ENCODE data around the gene DUSP18.
A peak's percentile ranks its signal among the peaks of the same experiment; 100 is the strongest.
"Not testable (repeated sequence)": the region's sequence is repeated elsewhere in the genome, so short reads cannot be mapped to it uniquely, and the experiment has no call there.

DUSP18 gene

DNA sequence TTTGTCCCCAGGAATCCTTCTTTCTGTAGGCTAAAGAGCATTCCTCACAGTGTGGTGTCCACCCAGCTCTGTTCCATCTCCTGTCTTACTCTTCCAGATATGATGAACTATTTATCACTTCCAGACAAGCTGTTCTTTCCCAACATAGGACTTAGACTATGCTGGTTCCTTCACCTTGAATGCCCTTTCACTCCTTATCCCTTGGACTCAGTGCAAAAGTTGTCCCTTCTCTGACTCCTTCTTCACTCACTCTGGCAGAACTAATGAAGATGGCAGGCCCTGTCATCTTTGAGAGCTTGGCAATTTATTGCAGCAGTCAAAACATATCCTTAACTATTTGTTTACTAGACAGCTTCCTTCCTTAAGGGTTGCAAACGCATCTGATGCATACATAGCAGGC is 23.5 kb upstream of the DUSP18 start:
- no peak for DNase-seq

DNA sequence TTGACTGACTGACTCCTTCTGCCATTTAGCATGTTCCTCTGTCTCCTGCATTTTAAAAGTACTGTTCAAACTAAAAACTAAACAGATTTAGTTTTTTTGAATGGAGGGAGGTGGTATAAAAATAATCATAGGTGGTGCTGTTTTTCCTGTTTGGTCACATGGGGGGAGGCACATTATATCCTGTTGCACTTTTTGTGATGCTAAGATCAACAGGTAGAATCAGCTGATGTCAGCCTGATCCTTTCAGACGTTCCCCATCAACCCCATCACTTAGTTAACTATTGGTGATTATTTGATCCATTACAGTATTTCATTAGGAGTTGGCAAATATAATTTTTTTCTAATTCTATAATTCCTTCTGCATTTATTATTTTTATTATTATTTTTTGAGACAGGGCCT is 21.9 kb upstream of the DUSP18 start:
- no peak for TF ChIP-seq POLR2A (IDR thresholded peaks at IDR 0.05; ENCODE audit: low read length)
- TF ChIP-seq GATA1 (IDR thresholded peaks at IDR 0.05; ENCODE audit: low read depth, low read length): no peak
- DNase-seq: no peak

More for the DNA sequence above, 23.5 kb upstream of the DUSP18 start:
- no peak for TF ChIP-seq POLR2A (IDR thresholded peaks at IDR 0.05; ENCODE audit: low read length)
- TF ChIP-seq GATA1 (IDR thresholded peaks at IDR 0.05; ENCODE audit: low read depth, low read length): no peak

DNA sequence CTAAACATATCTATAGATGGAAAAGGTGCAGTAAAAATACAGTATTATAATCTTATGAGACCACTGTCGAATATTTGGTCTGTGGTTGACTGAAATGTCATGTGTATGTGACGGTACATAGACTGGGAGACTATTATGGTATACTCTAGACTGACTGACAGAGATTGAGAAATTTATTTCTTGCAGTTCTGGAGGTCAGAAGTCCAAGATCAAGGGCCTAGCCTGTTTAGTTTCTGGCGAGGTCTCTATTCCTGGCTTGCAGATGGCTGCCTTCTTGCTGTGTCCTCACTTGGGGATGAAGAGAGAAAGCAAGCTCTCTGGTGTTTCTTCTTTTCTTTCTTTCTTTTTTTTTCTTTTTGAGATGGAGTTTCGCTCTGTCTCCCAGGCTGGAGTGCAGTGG is 19.7 kb upstream of the DUSP18 start:
- no peak for TF ChIP-seq GATA1 (IDR thresholded peaks at IDR 0.05; ENCODE audit: low read depth, low read length)
- no peak for TF ChIP-seq POLR2A (IDR thresholded peaks at IDR 0.05; ENCODE audit: low read length)
- no peak for DNase-seq

DNA sequence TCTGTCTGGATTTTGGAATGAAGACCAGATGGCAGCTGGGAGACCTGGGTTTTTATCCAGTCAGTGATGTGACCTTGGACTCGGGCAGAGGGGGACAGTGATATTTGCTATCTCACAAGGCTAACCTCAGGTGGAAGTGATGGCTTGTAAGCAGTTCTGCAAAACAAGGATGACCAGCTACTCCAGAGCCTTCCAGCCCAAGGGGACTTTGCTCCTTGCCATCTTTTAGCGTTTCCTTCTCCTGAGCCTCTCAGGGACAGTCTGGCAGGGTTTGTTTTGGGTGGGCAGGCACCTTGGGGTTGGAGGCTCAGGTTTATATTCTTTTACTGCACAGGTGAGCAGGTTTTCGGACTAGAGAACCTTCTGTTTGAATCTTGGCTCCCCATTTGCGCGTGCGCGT is 17.5 kb upstream of the DUSP18 start:
- DNase-seq: no peak
- TF ChIP-seq GATA1 (IDR thresholded peaks at IDR 0.05; ENCODE audit: low read depth, low read length): no peak
- TF ChIP-seq POLR2A (IDR thresholded peaks at IDR 0.05; ENCODE audit: low read length): no peak

DNA sequence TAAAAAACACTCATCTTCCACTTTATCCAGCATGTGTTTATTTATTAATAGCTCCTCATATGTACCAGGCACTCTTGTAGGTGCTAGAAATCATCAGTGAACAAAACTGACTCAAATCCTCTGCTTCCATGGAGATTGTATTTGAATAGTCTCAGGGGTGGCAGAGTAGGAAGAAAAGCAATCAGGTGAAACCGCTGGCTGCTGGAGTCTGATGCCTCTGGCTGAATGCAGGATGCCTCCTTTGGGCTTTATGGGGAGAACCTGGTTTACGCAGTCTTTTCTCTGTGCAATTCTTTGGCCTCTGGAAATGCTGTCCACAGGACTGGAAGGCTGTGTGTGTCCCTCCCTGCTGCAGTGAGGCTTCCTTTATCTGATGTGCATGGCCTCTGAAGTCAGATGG is 14.2 kb upstream of the DUSP18 start:
- TF ChIP-seq GATA1 (IDR thresholded peaks at IDR 0.05; ENCODE audit: low read depth, low read length) (no peak), POLR2A (IDR thresholded peaks at IDR 0.05; ENCODE audit: low read length) (no peak)
- DNase-seq: no peak

DNA sequence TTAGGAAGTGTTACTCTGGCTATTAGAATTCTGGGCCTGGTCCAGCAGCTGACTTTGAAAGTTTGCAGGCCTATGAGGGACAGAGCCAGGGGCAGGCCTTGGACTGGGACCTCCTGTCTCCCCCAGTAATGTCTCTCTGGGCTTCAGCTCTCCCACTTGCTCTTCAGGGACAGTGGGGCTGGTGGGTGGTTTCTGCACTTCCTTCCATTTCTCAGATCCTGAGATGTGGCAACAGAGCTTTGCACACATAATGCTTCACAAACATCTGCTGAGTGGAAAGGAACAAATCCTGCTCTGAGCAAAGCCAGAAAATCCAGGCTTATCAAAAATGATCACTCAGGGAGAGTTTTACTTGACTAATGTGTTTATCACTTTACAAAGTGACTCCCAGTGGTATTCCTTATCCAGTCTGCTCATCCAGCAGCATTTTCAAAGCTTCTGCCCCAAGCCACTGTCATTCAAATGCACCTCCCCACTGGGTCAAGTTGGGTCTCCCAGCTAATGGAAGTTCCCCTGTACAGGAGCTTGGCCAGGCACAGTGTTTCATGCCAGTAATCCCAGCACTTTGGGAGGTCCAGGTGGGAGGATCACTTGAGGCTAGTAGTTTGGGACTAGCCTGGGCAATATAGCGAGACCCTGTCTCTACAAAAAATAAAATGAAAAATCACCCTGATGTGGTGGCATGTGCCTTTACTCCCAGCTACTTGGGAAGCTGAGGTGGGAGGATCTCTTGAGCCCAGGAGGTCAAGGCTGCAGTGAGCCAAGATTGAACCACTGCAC is 13.5 kb upstream of the DUSP18 start:
- TF ChIP-seq POLR2A (IDR thresholded peaks at IDR 0.05; ENCODE audit: low read length) (no peak), GATA1 (IDR thresholded peaks at IDR 0.05; ENCODE audit: low read depth, low read length) (no peak)
- DNase-seq: no peak

DNA sequence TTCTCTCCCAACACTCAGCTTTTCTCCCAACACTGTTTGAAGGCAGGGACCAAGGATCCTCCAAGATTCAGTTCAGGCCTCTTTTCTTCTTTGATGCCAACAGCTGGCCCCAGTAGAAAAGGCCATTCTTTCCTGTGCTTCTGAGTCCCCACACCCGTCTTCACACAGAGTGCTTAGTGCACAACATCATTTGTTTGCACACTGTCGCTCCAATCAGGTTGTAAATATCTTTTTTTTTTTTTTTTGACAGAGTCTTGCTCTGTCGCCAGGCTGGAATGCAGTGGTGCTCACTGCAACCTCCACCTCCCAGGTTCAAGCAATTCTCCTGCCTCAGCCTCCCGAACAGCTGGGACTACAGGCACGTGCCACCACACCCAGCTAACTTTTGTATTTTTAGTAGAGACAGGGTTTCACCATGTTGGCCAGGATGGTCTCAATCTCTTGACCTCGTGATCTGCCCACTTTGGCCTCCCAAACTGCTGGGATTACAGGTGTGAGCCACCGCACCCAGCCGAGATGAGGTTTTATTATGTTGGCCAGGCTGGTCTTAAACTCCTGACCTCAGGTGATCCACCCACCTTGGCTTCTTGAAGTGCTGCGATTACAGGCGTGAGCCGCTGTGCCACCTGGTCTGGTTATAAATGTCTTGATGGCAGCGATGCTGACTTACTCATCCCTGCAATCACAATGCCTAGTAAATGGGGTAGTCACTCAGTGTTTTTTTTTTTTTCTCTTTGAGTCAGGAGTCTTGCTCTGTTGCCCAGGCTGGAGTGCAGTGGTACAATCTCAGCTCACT is 12.4 kb upstream of the DUSP18 start:
- DNase-seq: not testable (repeated sequence)

DNA sequence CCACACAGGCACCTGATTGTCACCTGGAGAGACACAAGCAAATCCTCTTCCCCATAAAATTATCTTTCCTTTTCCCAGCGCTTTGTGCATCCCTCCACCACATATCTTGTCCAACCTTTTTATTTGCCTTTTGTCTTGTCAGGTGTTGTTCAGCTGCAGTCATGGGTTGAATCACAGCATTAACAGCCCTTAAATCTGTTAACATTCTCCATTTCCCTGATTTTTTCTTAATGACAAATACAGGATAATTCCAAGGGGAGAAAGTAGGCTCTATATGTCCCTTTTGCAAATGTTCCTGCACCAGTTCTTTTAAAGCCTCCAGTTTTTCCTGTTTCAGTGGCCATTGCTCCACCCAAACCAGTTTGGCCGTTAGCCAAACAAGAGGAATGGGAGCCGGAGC is 8.9 kb upstream of the DUSP18 start:
- not testable (repeated sequence) for DNase-seq

DNA sequence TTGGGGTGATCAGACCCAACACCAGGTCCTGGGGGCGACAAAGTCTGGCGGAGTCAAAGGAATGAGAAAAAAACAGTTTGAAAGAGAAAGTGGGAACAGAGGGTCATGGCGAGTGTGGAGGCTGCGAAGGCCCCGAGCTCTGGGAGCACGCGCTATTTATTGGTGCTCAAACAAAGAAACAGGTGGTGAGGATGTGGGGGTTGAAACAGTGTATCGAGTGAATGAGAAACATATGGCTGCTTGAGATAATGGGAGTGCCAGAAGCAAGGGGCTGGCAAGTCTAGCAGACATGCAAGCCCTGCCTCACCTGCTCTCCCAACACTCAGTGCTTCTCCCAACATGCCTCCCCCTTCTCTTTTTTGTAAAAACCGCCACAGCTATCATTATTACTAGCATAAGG is 7.8 kb upstream of the DUSP18 start:
- TF ChIP-seq POLR2A (IDR thresholded peaks at IDR 0.05; ENCODE audit: low read length) (no peak), GATA1 (IDR thresholded peaks at IDR 0.05; ENCODE audit: low read depth, low read length) (no peak)
- peak in 1 of 2 experiments; percentile 29 for DNase-seq

DNA sequence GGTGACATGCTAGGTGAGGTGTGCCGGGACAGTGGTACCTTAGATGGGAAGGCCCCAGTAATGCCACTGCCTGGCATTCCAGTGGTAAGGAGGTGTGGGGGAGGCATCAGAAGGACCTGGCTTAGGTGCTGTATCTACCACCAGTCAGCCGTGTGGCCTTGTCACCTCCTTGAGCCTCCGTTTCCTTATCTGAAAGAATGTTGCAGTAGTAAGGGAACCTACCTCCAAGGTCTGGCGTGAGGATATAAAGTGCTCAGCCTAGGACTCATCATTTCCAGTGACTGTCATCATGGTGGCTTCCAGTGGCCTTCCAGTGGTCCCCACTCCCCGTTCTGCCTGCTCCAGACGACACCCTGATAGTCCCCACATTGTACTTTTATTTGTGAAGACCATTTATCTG is 6.8 kb upstream of the DUSP18 start:
- TF ChIP-seq GATA1 (IDR thresholded peaks at IDR 0.05; ENCODE audit: low read depth, low read length): no peak
- TF ChIP-seq POLR2A (IDR thresholded peaks at IDR 0.05; ENCODE audit: low read length): no peak

DNA sequence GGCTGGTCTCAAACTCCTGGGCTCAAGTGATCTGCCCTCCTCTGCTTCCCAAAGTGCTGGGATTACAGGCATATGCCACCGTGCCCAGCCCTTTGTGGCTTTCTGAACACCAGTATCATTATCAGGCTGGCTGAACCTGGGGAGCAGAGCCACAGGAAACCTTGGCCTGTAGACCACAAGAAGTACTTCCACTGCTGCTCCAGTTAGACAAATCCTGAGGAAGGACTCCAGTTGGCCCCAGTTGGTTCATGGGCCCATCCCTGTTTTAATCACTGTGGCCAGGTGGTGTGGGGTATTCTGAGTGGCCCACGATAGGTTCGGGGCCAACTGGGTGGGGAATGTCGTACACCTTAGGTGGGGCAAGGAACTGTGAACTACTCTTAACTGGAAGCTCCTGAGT is 5.5 kb upstream of the DUSP18 start:
- TF ChIP-seq GATA1 (IDR thresholded peaks at IDR 0.05; ENCODE audit: low read depth, low read length) (no peak), POLR2A (IDR thresholded peaks at IDR 0.05; ENCODE audit: low read length) (no peak)
- no peak for DNase-seq

More for the DNA sequence above, 6.8 kb upstream of the DUSP18 start:
- DNase-seq: no peak

DNA sequence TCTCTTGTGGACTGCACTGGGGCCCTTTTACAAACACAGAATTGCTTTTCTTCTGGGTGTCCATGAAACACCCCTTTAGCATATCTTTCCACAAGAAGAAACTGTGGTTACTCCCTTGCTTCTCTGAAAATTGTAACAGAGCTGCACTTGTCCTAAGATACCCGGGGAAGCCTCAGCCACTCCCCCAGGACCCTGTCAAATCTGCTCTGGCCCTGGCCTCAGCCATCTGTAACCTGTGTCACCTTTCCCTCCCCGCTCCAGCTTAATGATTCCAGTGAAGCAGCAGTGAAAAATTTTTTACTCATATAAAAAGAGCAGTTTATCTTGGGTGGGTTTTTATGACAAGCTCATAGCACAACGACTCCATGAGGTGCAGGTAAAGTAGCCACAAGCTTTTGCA is 3.4 kb upstream of the DUSP18 start:
- TF ChIP-seq POLR2A (IDR thresholded peaks at IDR 0.05; ENCODE audit: low read length) (no peak), GATA1 (IDR thresholded peaks at IDR 0.05; ENCODE audit: low read depth, low read length) (no peak)
- DNase-seq: no peak

DNA sequence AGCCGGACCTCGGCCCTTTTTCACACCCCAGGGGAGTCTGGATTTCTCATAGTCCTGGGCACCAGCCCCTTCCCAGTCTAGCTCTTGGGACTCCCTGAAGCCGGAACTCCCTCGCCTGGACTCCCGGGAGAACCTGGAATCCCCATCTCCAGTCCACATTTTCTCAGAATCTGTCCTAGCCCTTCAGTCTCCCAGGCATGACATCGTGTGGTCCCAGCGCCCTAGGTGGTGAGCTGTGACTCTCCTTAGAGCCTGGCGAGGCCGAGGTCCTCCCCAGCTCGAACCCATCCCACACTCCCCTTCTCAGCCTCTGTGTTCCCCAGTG is 673 bp upstream of the DUSP18 start:
- no peak for TF ChIP-seq POLR2A (IDR thresholded peaks at IDR 0.05; ENCODE audit: low read length)
- no peak for TF ChIP-seq GATA1 (IDR thresholded peaks at IDR 0.05; ENCODE audit: low read depth, low read length)

DNA sequence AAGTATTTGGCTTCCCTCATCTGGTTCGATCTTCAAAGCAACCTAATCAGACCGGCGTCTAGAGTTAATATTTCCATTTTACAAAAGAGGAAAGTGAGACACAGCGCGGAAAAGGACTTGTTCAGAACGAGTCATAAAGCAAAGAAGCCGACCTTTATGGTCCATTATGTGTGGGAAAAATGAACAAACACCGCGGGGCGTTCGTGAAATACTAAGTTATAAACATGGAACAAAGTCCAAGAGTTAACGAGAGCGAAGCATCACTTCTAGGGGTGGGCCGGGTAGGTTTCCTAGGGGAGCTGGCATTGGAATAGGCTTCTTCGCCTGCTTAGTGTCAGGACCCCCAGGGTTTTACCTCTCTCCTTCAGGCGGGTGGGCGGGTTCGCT is 575 bp downstream of the DUSP18 start:
- DNase-seq: peak in 1 of 2 experiments; percentile 44
- no peak for TF ChIP-seq POLR2A (IDR thresholded peaks at IDR 0.05; ENCODE audit: low read length)
- TF ChIP-seq GATA1 (IDR thresholded peaks at IDR 0.05; ENCODE audit: low read depth, low read length): no peak

More for the DNA sequence above, 673 bp upstream of the DUSP18 start:
- DNase-seq: no peak

DNA sequence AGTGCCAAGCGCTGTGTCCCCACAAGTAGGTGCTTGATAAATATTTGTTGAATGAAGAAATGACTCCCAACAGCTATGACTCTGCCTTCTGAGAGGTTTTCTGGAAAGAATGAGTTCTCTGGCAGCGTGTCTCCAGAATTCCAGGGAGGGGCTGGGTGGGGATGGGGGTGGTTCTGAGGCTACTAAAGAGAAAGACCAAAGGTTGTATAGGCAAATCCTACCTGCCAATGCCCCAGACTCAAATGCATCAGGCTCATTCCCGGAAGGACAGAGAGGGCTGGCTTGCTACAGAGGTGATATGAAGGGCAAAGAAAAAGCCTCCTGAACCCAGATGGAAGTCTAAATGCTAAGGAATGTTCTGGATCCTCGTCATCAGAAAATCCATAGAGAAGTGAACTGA is 1.9 kb downstream of the DUSP18 start:
- no peak for DNase-seq
- TF ChIP-seq GATA1 (IDR thresholded peaks at IDR 0.05; ENCODE audit: low read depth, low read length) (no peak), POLR2A (IDR thresholded peaks at IDR 0.05; ENCODE audit: low read length) (no peak)
